Prostate gland (tissue), 2 donors: ENCODE data around the gene PPM1B. TPM values are rescaled to one million over a fixed set of nuclear protein-coding genes. Genes with fewer than 3 reads are reported as not detected.
A peak's percentile ranks its signal among the peaks of the same experiment; 100 is the strongest.

ENCODE experiments used
- DNase-seq: peaks from one replicate; pipeline ENCODE4 v3.0.0-alpha.2; 2019; ENCODE audit warnings: low spot score
- H3K27ac ChIP-seq, 2 donors: fragments of 200-600 bp; sonication (generic); 2 replicates each; pipeline ENCODE4 v1.5.1; 2017 to 2019
- H3K27me3 ChIP-seq: fragments of 200-600 bp; sonication (generic); replicated peaks from 2 replicates; pipeline ENCODE4 v1.5.1; 2019; ENCODE audit not compliant: insufficient read depth
- H3K36me3 ChIP-seq, 2 donors: fragments of 200-600 bp; sonication (generic); 1 replicate in 1 of 2; 2 replicates in 1 of 2; pipeline versions ENCODE4 v1.5.1 to v1.8.1; 2017 to 2019
- H3K4me1 ChIP-seq: fragments of 200-600 bp; sonication (generic); replicated peaks from 2 replicates; pipeline ENCODE4 v1.5.1; 2019
- H3K4me3 ChIP-seq, 2 donors: fragments of 200-600 bp; sonication (generic); 2 replicates each; pipeline ENCODE4 v1.5.1; 2017 to 2019
- H3K9me3 ChIP-seq: fragments of 200-600 bp; sonication (generic); 2 replicates; pipeline ENCODE4 v1.5.1; 2017
- CTCF ChIP-seq, 4 experiments: fragments of 200-600 bp in 2 of 4; fragments of 450-650 bp in 2 of 4; sonication (generic) in 2 of 4; IDR thresholded peaks; 1 replicate in 3 of 4; 2 replicates in 1 of 4; pipeline ENCODE4 v1.5.1; 2016 to 2019; ENCODE audit warnings: antibody characterized with exemption in 4 of 4, mild to moderate bottlenecking in 2 of 4, moderate library complexity in 2 of 4
- POLR2A ChIP-seq: fragments of 450-650 bp; IDR thresholded peaks from one replicate; pipeline ENCODE4 v1.6.1; 2016; ENCODE audit warnings: antibody characterized with exemption, mild to moderate bottlenecking
- POLR2AphosphoS5 ChIP-seq: sonication (generic); formaldehyde crosslinking; IDR thresholded peaks from one replicate; pipeline ENCODE4 v1.6.1; 2017; ENCODE audit warnings: antibody characterized with exemption
- WGBS: methylation state at CpG from one replicate; pipeline ENCODE4 v1.1.5; 2018; 5-methylcytosine and 5-hydroxymethylcytosine counted together
- intact Hi-C: fragments of 100-400 bp; cut with DNase I; formaldehyde crosslinking; loops from one replicate; pipeline ENCODE4 v1.14.2; 2022
- total RNA-seq, 2 donors: library from RNA; depleted of rRNA; stranded (reverse); fragments of >200 nt; gene quantifications; one replicate each; pipeline ENCODE4 v1.1.0, GENCODE V29; 2016

Gene PPM1B
- total RNA-seq, 2 donors from 2014 or later: 59.9 to 65.4 TPM

DNA sequence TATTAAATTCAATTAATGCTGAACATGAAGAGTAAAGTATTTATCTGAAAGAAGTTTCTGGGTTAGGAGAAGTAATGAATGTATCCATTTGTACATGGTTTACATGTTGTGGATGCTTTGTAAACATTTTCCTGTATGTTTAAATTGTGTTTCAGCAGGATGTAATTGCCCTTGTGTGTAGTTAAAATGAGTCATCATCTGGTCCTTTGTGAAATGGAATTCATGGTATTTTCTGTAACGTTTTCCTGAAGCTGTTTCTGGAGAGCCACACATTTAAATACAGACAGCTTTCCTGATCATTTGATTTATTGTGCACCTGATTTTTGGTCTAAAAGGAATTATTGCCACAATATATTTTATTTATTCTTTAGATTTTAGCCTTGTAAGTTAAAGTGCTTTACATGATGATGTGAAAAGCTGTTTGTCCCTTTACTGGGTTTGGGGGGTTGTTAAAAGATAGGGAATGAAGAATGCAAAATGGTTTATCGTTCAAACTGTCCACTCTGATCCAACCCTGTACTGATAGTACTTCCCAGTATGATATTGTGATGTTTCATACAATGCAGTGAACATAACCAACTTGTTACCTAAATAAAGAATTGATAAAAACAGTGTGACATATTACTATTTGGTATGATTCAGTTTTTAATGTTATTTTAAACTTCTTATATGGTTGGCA is 64.9 kb downstream of the PPM1B start:
- DNase-seq: no peak
- no peaks in the 10 kb centered on the region for H3K36me3 ChIP-seq
- no peak for TF ChIP-seq CTCF (IDR thresholded peaks at IDR 0.05)
- no peak for TF ChIP-seq POLR2A
- no peak for TF ChIP-seq POLR2AphosphoS5
- H3K4me3 ChIP-seq: no peak overlapping the region
- intact Hi-C loops: no loop called here
- no peaks in the 10 kb centered on the region for H3K9me3 ChIP-seq
- H3K27ac ChIP-seq: no peak overlapping the region
- H3K27me3 ChIP-seq: no peaks in the 10 kb centered on the region
- H3K4me1 ChIP-seq: no peaks in the 10 kb centered on the region
- 21% methylated on average over 2 of the region's 2 CpGs for WGBS

GRCh38 chr2:44237221-44237620 is 68.5 kb downstream of the PPM1B start:
- intact Hi-C loops: no loop called here
- H3K9me3 ChIP-seq: no peaks in the 10 kb centered on the region
- H3K36me3 ChIP-seq: no peaks in the 10 kb centered on the region
- H3K4me1 ChIP-seq: no peaks in the 10 kb centered on the region
- no peak overlapping the region for H3K27ac ChIP-seq
- no peak for DNase-seq
- H3K27me3 ChIP-seq: no peaks in the 10 kb centered on the region
- WGBS: 86% methylated on average over 2 of the region's 2 CpGs
- TF ChIP-seq POLR2A (no peak), POLR2AphosphoS5 (no peak)
- no peak overlapping the region for H3K4me3 ChIP-seq

DNA sequence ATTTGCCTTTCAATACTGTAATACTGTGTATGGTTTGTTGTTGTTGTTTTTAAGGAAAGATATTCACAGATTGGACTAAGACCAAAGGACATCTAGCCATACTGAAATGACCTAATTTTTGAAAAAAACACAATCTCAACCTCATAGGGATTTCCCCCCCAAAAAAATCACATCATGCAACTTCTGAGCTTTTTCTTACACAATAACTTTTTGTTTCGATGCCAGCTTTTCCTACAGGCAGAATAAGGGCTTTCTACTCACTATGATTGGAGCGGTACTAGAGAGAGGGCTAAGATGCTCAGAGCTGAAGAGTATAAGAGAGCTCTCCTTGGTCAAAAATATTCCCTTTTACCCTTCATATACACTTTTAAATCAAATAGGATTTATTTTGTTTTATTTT is 74.2 kb downstream of the PPM1B start:
- DNase-seq: no peak
- WGBS: 79% methylated on average over 2 of the region's 2 CpGs
- TF ChIP-seq POLR2AphosphoS5 (no peak), CTCF (IDR thresholded peaks at IDR 0.05) (no peak), POLR2A (no peak)
- H3K4me3 ChIP-seq: no peak overlapping the region
- no peaks in the 10 kb centered on the region for H3K36me3 ChIP-seq
- intact Hi-C loops: loop anchor here (5.0 kb wide), 1 partner anchor 156 kb away; no protein-coding TSS in a partner anchor
- no peak overlapping the region for H3K27ac ChIP-seq
- H3K4me1 ChIP-seq: no peaks in the 10 kb centered on the region
- no peaks in the 10 kb centered on the region for H3K27me3 ChIP-seq
- no peaks in the 10 kb centered on the region for H3K9me3 ChIP-seq

DNA sequence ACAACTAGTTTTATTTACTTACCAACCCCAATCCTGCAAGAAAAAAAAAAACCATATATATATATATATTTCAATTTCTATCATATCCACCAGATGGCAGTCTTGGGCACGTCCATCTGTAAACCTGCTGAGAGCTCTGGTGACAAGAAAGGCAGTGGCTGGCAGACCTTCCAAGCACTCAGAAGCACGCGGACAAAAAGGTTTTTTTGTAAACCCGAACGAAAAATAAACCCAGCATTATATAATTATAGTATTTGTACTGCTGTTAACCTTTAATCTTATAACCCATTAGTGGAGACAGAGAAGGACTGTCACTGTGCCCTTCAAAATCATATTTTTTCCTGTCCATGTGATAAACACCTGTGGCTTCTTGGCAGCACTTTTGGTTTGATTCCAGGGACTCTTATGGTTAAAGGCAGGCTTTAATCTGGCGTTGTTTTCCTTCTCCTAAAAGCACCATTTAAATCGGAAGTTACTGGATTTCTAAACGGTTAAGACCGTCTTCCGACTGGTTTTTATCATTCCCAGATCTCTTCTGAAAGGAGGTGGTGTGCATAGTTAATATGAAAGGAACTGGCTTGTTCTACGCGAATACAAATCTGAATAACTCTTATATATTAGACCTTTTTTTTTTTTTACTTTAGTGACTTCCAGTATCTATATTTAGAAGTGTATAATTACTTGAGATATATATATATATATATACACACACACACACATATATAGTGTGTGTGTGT is 75.6 kb downstream of the PPM1B start:
- peak; percentile 77 for DNase-seq
- no peak for TF ChIP-seq POLR2A
- peak; percentile 36 to 73 (median 50) for TF ChIP-seq CTCF (IDR thresholded peaks at IDR 0.05)
- TF ChIP-seq POLR2AphosphoS5: peak; percentile 67
- Histone ChIP-seq H3K4me3 (peak overlapping the region; percentile 1 to 23), H3K27me3 (no peaks in the 10 kb centered on the region), H3K27ac (peak overlapping the region; percentile 43 to 44), H3K4me1 (no peaks in the 10 kb centered on the region), H3K36me3 (no peaks in the 10 kb centered on the region), H3K9me3 (no peaks in the 10 kb centered on the region)
- intact Hi-C loops: loop anchor here (2.0 to 5.0 kb wide), 2 partner anchors 46 to 157 kb away; no protein-coding TSS in a partner anchor
- 1% methylated on average over 12 of the region's 12 CpGs for WGBS

GRCh38 chr2:44245083-44245861 is 76.6 kb downstream of the PPM1B start:
- Histone ChIP-seq H3K27ac (peak overlapping the region; percentile 6 to 8), H3K4me1 (no peaks in the 10 kb centered on the region), H3K27me3 (no peaks in the 10 kb centered on the region), H3K36me3 (no peaks in the 10 kb centered on the region), H3K4me3 (no peak overlapping the region), H3K9me3 (no peaks in the 10 kb centered on the region)
- intact Hi-C loops: loop anchor here (2.0 kb wide), 1 partner anchor 46 kb away; no protein-coding TSS in a partner anchor
- DNase-seq: peak; percentile 61
- TF ChIP-seq POLR2A: no peak
- peak; percentile 82 for TF ChIP-seq POLR2AphosphoS5
- 18% methylated on average over 3 of the region's 3 CpGs for WGBS
